Neuronal stem cell (in vitro differentiated cells): ENCODE measurements around the gene SLC41A1.

Experiments used
- DNase-seq: peaks from one replicate; pipeline ENCODE4 v3.0.0-alpha.2; 2013; ENCODE audit warnings: low spot score
- H2AFZ ChIP-seq: one replicate; pipeline ENCODE4 v1.6.1; 2013; ENCODE audit warnings: mild to moderate bottlenecking, low read length, inconsistent platforms
- H2AK5ac ChIP-seq: 2 replicates; pipeline ENCODE4 v1.6.1; 2013; ENCODE audit warnings: low read depth, mild to moderate bottlenecking, inconsistent platforms, low read length, moderate library complexity, mixed read lengths
- H2BK120ac ChIP-seq: 2 replicates; pipeline ENCODE4 v1.6.1; 2013; ENCODE audit warnings: low read depth, mild to moderate bottlenecking, inconsistent platforms, low read length, moderate library complexity, mixed read lengths
- H2BK12ac ChIP-seq: one replicate; pipeline ENCODE4 v1.6.1; 2013; ENCODE audit warnings: low read length, inconsistent platforms
- H2BK15ac ChIP-seq: 2 replicates; pipeline ENCODE4 v1.6.1; 2013; ENCODE audit warnings: mild to moderate bottlenecking, low read length, inconsistent platforms, mixed read lengths
- H2BK5ac ChIP-seq: one replicate; pipeline ENCODE4 v1.6.1; 2013; ENCODE audit warnings: inconsistent platforms, mild to moderate bottlenecking, low read length, moderate library complexity
- H3K14ac ChIP-seq: one replicate; pipeline ENCODE4 v1.6.1; 2013; ENCODE audit warnings: low read length, inconsistent platforms
- H3K18ac ChIP-seq: 2 replicates; pipeline ENCODE4 v1.6.1; 2013; ENCODE audit warnings: low read length, inconsistent platforms
- H3K23ac ChIP-seq: 2 replicates; pipeline ENCODE4 v1.6.1; 2013; ENCODE audit warnings: low read depth, mild to moderate bottlenecking, mixed read lengths, low read length, inconsistent platforms; ENCODE audit not compliant: poor library complexity
- H3K27ac ChIP-seq: replicated peaks from 3 replicates; pipeline ENCODE4 v1.5.1; 2013; ENCODE audit warnings: low read length, inconsistent platforms
- H3K27me3 ChIP-seq, 3 experiments: 2 replicates each; pipeline ENCODE4 v1.6.1; 2013; ENCODE audit warnings: low read length in 3 of 3, mild to moderate bottlenecking in 2 of 3, inconsistent platforms in 1 of 3, low read depth in 1 of 3, mixed read lengths in 1 of 3, moderate library complexity in 1 of 3; ENCODE audit not compliant: control insufficient read depth in 3 of 3, insufficient read depth in 3 of 3
- H3K36me3 ChIP-seq, 2 donors: replicated peaks in 1 of 2; 2 replicates each; pipeline ENCODE4 v1.6.1; 2013; ENCODE audit warnings: low read length in 2 of 2; ENCODE audit not compliant: control insufficient read depth in 2 of 2, insufficient read depth in 2 of 2
- H3K4ac ChIP-seq: 2 replicates; pipeline ENCODE4 v1.6.1; 2013; ENCODE audit warnings: inconsistent platforms, mild to moderate bottlenecking, low read length, moderate library complexity
- H3K4me1 ChIP-seq, 2 donors: 1 replicate in 1 of 2; 2 replicates in 1 of 2; pipeline ENCODE4 v1.6.1; 2013; ENCODE audit warnings: low read length in 2 of 2, low read depth in 1 of 2; ENCODE audit not compliant: control insufficient read depth in 2 of 2, insufficient read depth in 1 of 2
- H3K4me2 ChIP-seq: one replicate; pipeline ENCODE4 v1.6.1; 2013; ENCODE audit warnings: mild to moderate bottlenecking, low read length, inconsistent platforms; ENCODE audit not compliant: insufficient read depth, poor library complexity, severe bottlenecking
- H3K4me3 ChIP-seq, 2 donors: 2 replicates each; pipeline ENCODE4 v1.5.1; 2013; ENCODE audit warnings: low read length in 2 of 2, mild to moderate bottlenecking in 2 of 2, inconsistent platforms in 1 of 2, moderate library complexity in 1 of 2
- H3K79me1 ChIP-seq: one replicate; pipeline ENCODE4 v1.6.1; 2013; ENCODE audit warnings: low read depth, mild to moderate bottlenecking, inconsistent platforms, low read length, moderate library complexity
- H3K9ac ChIP-seq: one replicate; pipeline ENCODE4 v1.6.1; 2013; ENCODE audit warnings: mild to moderate bottlenecking, low read depth, low read length, inconsistent platforms; ENCODE audit not compliant: poor library complexity
- H3K9me3 ChIP-seq, 2 donors: replicated peaks in 1 of 2; 2 replicates each; pipeline versions ENCODE3 to v1.6.1; 2013; ENCODE audit warnings: low read length in 2 of 2, mild to moderate bottlenecking in 2 of 2, inconsistent platforms in 1 of 2, low read depth in 1 of 2, mixed read lengths in 1 of 2, moderate library complexity in 1 of 2; ENCODE audit not compliant: control insufficient read depth in 2 of 2, insufficient read depth in 1 of 2
- H4K8ac ChIP-seq: one replicate; pipeline ENCODE4 v1.6.1; 2013; ENCODE audit warnings: low read depth, mild to moderate bottlenecking, inconsistent platforms, low read length, moderate library complexity
- H4K91ac ChIP-seq: one replicate; pipeline ENCODE4 v1.6.1; 2013; ENCODE audit warnings: low read length, low read depth, mild to moderate bottlenecking, inconsistent platforms; ENCODE audit not compliant: poor library complexity
- WGBS, 2 donors: extraction: QIAGEN DNeasy Blood & Tissue Kit; methylation state at CpG; one replicate each; pipeline ENCODE4 v1.1.7; 2013; ENCODE audit warnings: missing lambda C conversion rate in 2 of 2, mixed read lengths in 1 of 2; ENCODE audit not compliant: insufficient read length in 2 of 2, insufficient replicate concordance in 1 of 2; ENCODE audit errors: extremely low coverage in 2 of 2; 5-methylcytosine and 5-hydroxymethylcytosine counted together

Gene SLC41A1

GRCh38 chr1:205843036-205843859 lies 30.2 kb upstream of the SLC41A1 start:
- H3K18ac ChIP-seq, result no peak overlapping the region
- H4K91ac ChIP-seq, result no peak overlapping the region
- no peak overlapping the region for H2BK12ac ChIP-seq
- peaks cover 0 to 2% of the 10 kb centered on the region in 2 donors for H3K4me1 ChIP-seq
- no peak overlapping the region for H3K4me2 ChIP-seq
- no peak overlapping the region for H3K9ac ChIP-seq
- no peaks in the 10 kb centered on the region for H3K9me3 ChIP-seq
- no peaks in the 10 kb centered on the region for H3K27me3 ChIP-seq
- H3K27ac ChIP-seq, result no peak overlapping the region
- H2AFZ ChIP-seq, result no peak overlapping the region
- H3K14ac ChIP-seq, result no peak overlapping the region
- no CpG with 5 or more reads among the region's 3 CpGs for WGBS, 2 donors
- H3K4me3 ChIP-seq, result no peak overlapping the region
- no peak overlapping the region for H2AK5ac ChIP-seq
- H4K8ac ChIP-seq, result no peak overlapping the region
- no peak for DNase-seq
- no peaks in the 10 kb centered on the region for H3K79me1 ChIP-seq
- no peaks in the 10 kb centered on the region for H3K36me3 ChIP-seq
- H3K23ac ChIP-seq, result no peak overlapping the region
- no peak overlapping the region for H3K4ac ChIP-seq
- H2BK5ac ChIP-seq, result no peak overlapping the region
- H2BK120ac ChIP-seq, result no peak overlapping the region
- H2BK15ac ChIP-seq, result no peak overlapping the region

GRCh38 chr1:205842229-205842628 lies 29.2 kb upstream of the SLC41A1 start:
- Histone ChIP-seq H4K8ac (no peak overlapping the region), H3K36me3 (no peaks in the 10 kb centered on the region), H2BK5ac (no peak overlapping the region), H3K14ac (no peak overlapping the region), H3K79me1 (no peaks in the 10 kb centered on the region), H3K9ac (no peak overlapping the region), H3K4me2 (no peak overlapping the region), H3K4me3 (no peak overlapping the region), H3K27ac (no peak overlapping the region), H3K18ac (no peak overlapping the region), H4K91ac (no peak overlapping the region), H2BK12ac (no peak overlapping the region), H3K27me3 (no peaks in the 10 kb centered on the region), H3K4me1 (peaks cover 0 to 2% of the 10 kb centered on the region in 2 donors), H2AK5ac (no peak overlapping the region), H3K23ac (no peak overlapping the region), H2AFZ (no peak overlapping the region), H2BK120ac (no peak overlapping the region), H3K4ac (no peak overlapping the region), H2BK15ac (no peak overlapping the region), H3K9me3 (no peaks in the 10 kb centered on the region)
- WGBS, 2 donors, result no CpG with 5 or more reads among the region's 2 CpGs
- DNase-seq, result no peak

- Histone ChIP-seq H4K8ac (no peak overlapping the region), H3K9ac (no peak overlapping the region), H2AK5ac (no peak overlapping the region), H2BK12ac (no peak overlapping the region), H3K4ac (no peak overlapping the region), H3K9me3 (no peaks in the 10 kb centered on the region), H3K23ac (no peak overlapping the region), H4K91ac (no peak overlapping the region), H3K36me3 (no peaks in the 10 kb centered on the region), H2BK15ac (no peak overlapping the region), H3K27me3 (no peaks in the 10 kb centered on the region), H3K14ac (no peak overlapping the region), H2BK5ac (no peak overlapping the region), H3K27ac (no peak overlapping the region), H3K79me1 (no peaks in the 10 kb centered on the region), H2BK120ac (no peak overlapping the region), H2AFZ (peak overlapping the region; percentile 25), H3K4me2 (no peak overlapping the region), H3K4me1 (peaks cover 0 to 2% of the 10 kb centered on the region in 2 donors), H3K18ac (no peak overlapping the region), H3K4me3 (no peak overlapping the region)
- no CpG with 5 or more reads among the region's 4 CpGs for WGBS, 2 donors
- DNase-seq, result no peak
Measured at GRCh38 chr1:205840146-205840923, 27.3 kb upstream of the SLC41A1 start.

- DNase-seq, result no peak
- no peak overlapping the region for H2BK120ac ChIP-seq
- no peak overlapping the region for H2BK5ac ChIP-seq
- H4K91ac ChIP-seq, result no peak overlapping the region
- H2AFZ ChIP-seq, result no peak overlapping the region
- no peak overlapping the region for H3K4ac ChIP-seq
- H3K9me3 ChIP-seq, result no peaks in the 10 kb centered on the region
- WGBS, 2 donors, result no CpG with 5 or more reads among the region's 7 CpGs
- no peak overlapping the region for H2BK15ac ChIP-seq
- H3K23ac ChIP-seq, result no peak overlapping the region
- peaks cover 0 to 2% of the 10 kb centered on the region in 2 donors for H3K4me1 ChIP-seq
- no peak overlapping the region for H3K4me2 ChIP-seq
- H4K8ac ChIP-seq, result no peak overlapping the region
- H3K27ac ChIP-seq, result no peak overlapping the region
- H3K79me1 ChIP-seq, result no peaks in the 10 kb centered on the region
- no peak overlapping the region for H2BK12ac ChIP-seq
- H3K4me3 ChIP-seq, result no peak overlapping the region
- H3K27me3 ChIP-seq, result no peaks in the 10 kb centered on the region
- no peak overlapping the region for H3K14ac ChIP-seq
- no peak overlapping the region for H3K18ac ChIP-seq
- H3K36me3 ChIP-seq, result no peaks in the 10 kb centered on the region
- H2AK5ac ChIP-seq, result no peak overlapping the region
- H3K9ac ChIP-seq, result no peak overlapping the region
Measured at GRCh38 chr1:205837382-205837970, 24.5 kb upstream of the SLC41A1 start.
